C4-2B (cell line): Measurements from ENCODE around the gene TTLL12.

Experiments
- ZFX ChIP-seq: fragments of 450-650 bp; IDR thresholded peaks from 2 replicates; pipeline ENCODE4 v1.6.1; 2017
- TF ChIP-seq, protein P1 (sequence below): fragments of 450-650 bp; conservative IDR thresholded peaks from 2 replicates; pipeline ENCODE4 v1.5.1; 2017; ENCODE audit warnings: mild to moderate bottlenecking

DNA sequence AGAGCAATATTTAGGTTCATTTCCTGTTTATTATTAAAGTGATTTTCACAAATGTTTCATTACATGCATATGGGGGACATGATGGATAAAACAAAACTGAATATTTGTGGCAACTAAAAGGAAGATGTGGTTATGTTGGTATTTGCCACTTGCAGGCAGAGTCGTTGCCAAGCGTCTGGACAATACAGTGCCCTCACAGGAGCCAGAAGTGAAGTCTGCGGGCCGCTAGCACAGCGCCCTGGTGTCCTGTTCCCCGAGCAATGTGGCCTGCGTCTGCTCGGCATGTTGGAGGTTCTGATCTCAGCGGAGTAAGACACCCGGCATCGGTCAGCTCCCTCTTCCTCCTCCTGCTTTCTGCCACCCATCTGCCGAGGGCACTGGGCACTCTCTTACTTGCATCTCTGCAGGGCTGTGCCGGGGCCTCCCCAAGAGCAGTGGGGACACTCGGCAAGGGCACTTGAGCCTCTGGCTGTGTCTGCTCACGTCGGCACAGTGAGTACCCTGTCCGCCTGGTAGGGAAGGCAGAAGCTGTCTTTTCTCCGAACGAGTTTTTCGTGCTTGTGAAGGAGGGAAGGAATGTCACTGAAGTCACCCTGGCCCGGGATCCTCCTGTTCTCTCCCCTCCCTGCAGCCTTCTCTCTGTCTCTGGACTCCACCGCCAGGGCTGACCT is 10.5 kb upstream of the TTLL12 start:
- TF ChIP-seq, protein P1, sequence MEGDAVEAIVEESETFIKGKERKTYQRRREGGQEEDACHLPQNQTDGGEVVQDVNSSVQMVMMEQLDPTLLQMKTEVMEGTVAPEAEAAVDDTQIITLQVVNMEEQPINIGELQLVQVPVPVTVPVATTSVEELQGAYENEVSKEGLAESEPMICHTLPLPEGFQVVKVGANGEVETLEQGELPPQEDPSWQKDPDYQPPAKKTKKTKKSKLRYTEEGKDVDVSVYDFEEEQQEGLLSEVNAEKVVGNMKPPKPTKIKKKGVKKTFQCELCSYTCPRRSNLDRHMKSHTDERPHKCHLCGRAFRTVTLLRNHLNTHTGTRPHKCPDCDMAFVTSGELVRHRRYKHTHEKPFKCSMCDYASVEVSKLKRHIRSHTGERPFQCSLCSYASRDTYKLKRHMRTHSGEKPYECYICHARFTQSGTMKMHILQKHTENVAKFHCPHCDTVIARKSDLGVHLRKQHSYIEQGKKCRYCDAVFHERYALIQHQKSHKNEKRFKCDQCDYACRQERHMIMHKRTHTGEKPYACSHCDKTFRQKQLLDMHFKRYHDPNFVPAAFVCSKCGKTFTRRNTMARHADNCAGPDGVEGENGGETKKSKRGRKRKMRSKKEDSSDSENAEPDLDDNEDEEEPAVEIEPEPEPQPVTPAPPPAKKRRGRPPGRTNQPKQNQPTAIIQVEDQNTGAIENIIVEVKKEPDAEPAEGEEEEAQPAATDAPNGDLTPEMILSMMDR, result no peak
- TF ChIP-seq ZFX, result no peak
